Lung (tissue), 12 donors: Measurements from ENCODE around the gene SLC25A46. TPM values are rescaled to one million over a fixed set of nuclear protein-coding genes. Genes with fewer than 3 reads are reported as not detected.
"Not testable (repeated sequence)": the region's sequence is repeated elsewhere in the genome, so short reads cannot be mapped to it uniquely, and the experiment has no call there.

ENCODE experiments used
- ATAC-seq: fragments of 200-7000 bp; cut with Tn5 transposase; one replicate; pipeline ENCODE4 v1.9.1; 2020; ENCODE audit warnings: moderate number of reproducible peaks; ENCODE audit not compliant: insufficient read depth, low FRiP score
- DNase-seq, 3 donors: peaks; one replicate each; pipeline ENCODE4 v3.0.0-alpha.2; 2013 to 2017
- H3K27ac ChIP-seq, 2 donors: one replicate each; pipeline ENCODE4 v1.5.1; 2013; ENCODE audit warnings: mild to moderate bottlenecking in 2 of 2, moderate library complexity in 2 of 2, control low read depth in 1 of 2, inconsistent platforms in 1 of 2, low read depth in 1 of 2, low read length in 1 of 2
- H3K27me3 ChIP-seq, 3 donors: one replicate each; pipeline ENCODE4 v1.5.1; 2013; ENCODE audit warnings: low read length in 2 of 3; ENCODE audit not compliant: control insufficient read depth in 3 of 3, insufficient read depth in 3 of 3
- H3K36me3 ChIP-seq, 4 donors: one replicate each; pipeline ENCODE4 v1.5.1; 2013; ENCODE audit warnings: low read length in 4 of 4, mild to moderate bottlenecking in 1 of 4, moderate library complexity in 1 of 4; ENCODE audit not compliant: control insufficient read depth in 4 of 4, insufficient read depth in 4 of 4
- H3K4me1 ChIP-seq, 5 donors: one replicate each; pipeline ENCODE4 v1.5.1; 2013; ENCODE audit warnings: low read length in 5 of 5, mild to moderate bottlenecking in 2 of 5, moderate library complexity in 1 of 5; ENCODE audit not compliant: control insufficient read depth in 5 of 5, insufficient read depth in 5 of 5
- H3K4me3 ChIP-seq: one replicate; pipeline ENCODE4 v1.5.1; 2013; ENCODE audit warnings: mild to moderate bottlenecking, control low read depth, moderate library complexity
- H3K9ac ChIP-seq, 2 donors: one replicate each; pipeline ENCODE4 v1.5.1; 2013; ENCODE audit warnings: low read length in 2 of 2, control low read depth in 1 of 2; ENCODE audit not compliant: insufficient read depth in 1 of 2
- H3K9me3 ChIP-seq, 4 donors: one replicate each; pipeline ENCODE4 v1.5.1; 2013; ENCODE audit warnings: low read length in 3 of 4, mild to moderate bottlenecking in 1 of 4, moderate library complexity in 1 of 4; ENCODE audit not compliant: control insufficient read depth in 4 of 4, insufficient read depth in 3 of 4
- CTCF ChIP-seq: IDR thresholded peaks from 2 replicates; pipeline ENCODE4 v1.5.1; 2012; ENCODE audit warnings: mild to moderate bottlenecking; ENCODE audit errors: control extremely low read depth, extremely low read depth
- WGBS, 2 donors: extraction: QIAGEN DNeasy Blood & Tissue Kit; methylation state at CpG; one replicate each; pipeline ENCODE4 v1.1.7; 2013; 5-methylcytosine and 5-hydroxymethylcytosine counted together
- polyA plus RNA-seq, 2 donors: library from polyadenylated mRNA; stranded (reverse); fragments of 200-250 nt; gene quantifications; one replicate each; pipeline ENCODE4 v1.2.1, GENCODE V29; 2013
- total RNA-seq, 2 donors: library from RNA; depleted of rRNA in 1 of 2; stranded (reverse); fragments of >200 nt in 1 of 2; gene quantifications; one replicate each; pipeline ENCODE4 v1.2.1, GENCODE V29; 2014 to 2021
- donor health status: control.
- donor health status: control.
- donor health status: Bipolar disorder and iron deficiency.
- donor health status: healthy.
- donor health status: DM: yes; HTN: yes; CAD: no.

The SLC25A46 gene
- total and polyA plus RNA-seq, 4 donors: 14.6 to 61.5 (median 32.7) TPM

GRCh38 chr5:110727025-110727314 lies 11.8 kb upstream of the SLC25A46 start:
- Histone ChIP-seq H3K4me3 (no peak overlapping the region), H3K9ac (no peak overlapping the region), H3K27me3 (no peaks in the 10 kb centered on the region), H3K36me3 (no peaks in the 10 kb centered on the region), H3K4me1 (no peaks in the 10 kb centered on the region), H3K9me3 (no peaks in the 10 kb centered on the region), H3K27ac (no peak overlapping the region)
- WGBS, 2 donors: 38 to 54% methylated on average over 5 of the region's 5 CpGs
- DNase-seq: no peak
- no peak for TF ChIP-seq CTCF
- no peak for ATAC-seq

GRCh38 chr5:110731499-110731898 lies 7.3 kb upstream of the SLC25A46 start:
- not testable (repeated sequence) for H3K27me3 ChIP-seq, H3K27ac ChIP-seq, H3K9me3 ChIP-seq, H3K4me3 ChIP-seq, ATAC-seq, H3K4me1 ChIP-seq, DNase-seq, H3K36me3 ChIP-seq, H3K9ac ChIP-seq
- 93 to 94% methylated on average over 2 of the region's 2 CpGs for WGBS, 2 donors

DNA sequence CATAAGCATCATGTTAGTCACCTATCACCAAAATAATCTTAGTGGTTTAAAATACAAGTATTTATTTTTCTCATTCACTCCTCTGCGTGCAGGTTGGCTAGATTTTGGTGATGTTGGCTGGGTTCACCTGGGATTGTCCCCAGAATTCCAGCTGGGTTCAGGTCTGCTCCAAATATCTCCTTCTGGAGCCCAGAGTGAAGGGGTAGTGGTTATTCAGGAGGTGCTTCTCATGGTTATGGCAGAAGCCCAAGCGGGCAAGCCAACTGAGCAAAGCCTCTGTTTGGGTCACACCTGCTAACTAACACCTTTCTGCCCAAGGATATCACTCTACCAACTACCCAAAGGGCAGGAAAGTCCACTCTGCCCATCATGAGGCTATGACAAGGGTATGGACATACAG lies 4.7 kb upstream of the SLC25A46 start:
- H3K4me3 ChIP-seq: no peak overlapping the region
- no peaks in the 10 kb centered on the region for H3K27me3 ChIP-seq
- H3K9ac ChIP-seq: no peak overlapping the region
- H3K36me3 ChIP-seq: no peaks in the 10 kb centered on the region
- peaks cover 0 to 14% (median 0%) of the 10 kb centered on the region in 5 donors for H3K4me1 ChIP-seq
- 95 to 96% methylated on average over 2 of the region's 2 CpGs for WGBS, 2 donors
- no peak for TF ChIP-seq CTCF
- no peak for ATAC-seq
- no peak overlapping the region for H3K27ac ChIP-seq
- H3K9me3 ChIP-seq: no peaks in the 10 kb centered on the region
- no peak for DNase-seq

DNA sequence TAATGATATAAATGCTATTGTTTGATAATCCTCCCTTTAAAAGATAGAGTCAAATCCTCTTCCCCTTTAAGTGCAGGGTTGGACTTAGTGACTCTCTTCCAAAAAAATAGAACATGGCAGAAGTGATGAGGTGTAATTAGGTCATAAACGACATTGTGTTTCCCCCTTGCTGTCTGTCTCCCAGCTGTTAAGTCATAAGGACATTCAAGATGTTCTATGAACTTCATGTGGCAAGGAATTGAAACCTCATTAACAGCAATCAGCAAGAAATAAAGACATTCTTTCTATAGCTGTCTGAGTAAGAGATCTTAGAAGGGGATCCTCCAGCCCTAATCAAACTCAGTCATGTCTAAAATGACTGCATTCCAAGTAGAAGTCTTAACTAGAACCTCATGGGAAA lies 3.3 kb upstream of the SLC25A46 start:
- Histone ChIP-seq H3K4me3 (no peak overlapping the region), H3K27ac (no peak overlapping the region), H3K9ac (no peak overlapping the region), H3K9me3 (no peaks in the 10 kb centered on the region), H3K36me3 (no peaks in the 10 kb centered on the region), H3K4me1 (peaks cover 0 to 20% (median 0%) of the 10 kb centered on the region in 5 donors), H3K27me3 (no peaks in the 10 kb centered on the region)
- 56 to 85% methylated on average over 1 of the region's 1 CpG for WGBS, 2 donors
- no peak for TF ChIP-seq CTCF
- ATAC-seq (no peak), DNase-seq (peak in 2 of 3 donors; percentile 67 to 78)
